Bronchial epithelial cell (primary cell): ENCODE results near the gene ASB13. TPM values are rescaled to one million over a fixed set of nuclear protein-coding genes. Genes with fewer than 3 reads are reported as not detected.

ENCODE experiments used
- DNase-seq: peaks from one replicate; pipeline ENCODE4 v3.0.0-alpha.2; 2010; ENCODE audit warnings: low read depth
- FAIRE-seq: peaks from 2 replicates; lab custom pipeline; 2011; peaks lifted over from hg19 to GRCh38; lab: Jason Lieb, UNC
- H3K27me3 ChIP-seq: 2 replicates; pipeline ENCODE4 v1.5.1; 2011; ENCODE audit warnings: low read length; ENCODE audit not compliant: control insufficient read depth, insufficient read depth
- H3K36me3 ChIP-seq: 2 replicates; pipeline ENCODE4 v1.5.1; 2011; ENCODE audit warnings: low read length; ENCODE audit not compliant: control insufficient read depth, insufficient read depth
- H3K4me3 ChIP-seq: 2 replicates; pipeline ENCODE4 v1.5.1; 2011; ENCODE audit warnings: mild to moderate bottlenecking, low read depth, low read length, control low read depth
- total RNA-seq: library from RNA; depleted of rRNA; stranded (reverse); fragments of >200 nt; gene quantifications from 2 replicates; pipeline ENCODE4 v1.2.1, GENCODE V29; 2014
- TF ChIP-seq, protein P1 (sequence below): IDR thresholded peaks from 2 replicates; pipeline ENCODE4 v1.5.1; 2011; ENCODE audit warnings: mild to moderate bottlenecking, moderate library complexity, low read length, control low read depth, inconsistent platforms; ENCODE audit not compliant: insufficient read depth, severe bottlenecking

The ASB13 gene
- total RNA-seq, 1 donor from 2014 or later, result 14.5 TPM

DNA sequence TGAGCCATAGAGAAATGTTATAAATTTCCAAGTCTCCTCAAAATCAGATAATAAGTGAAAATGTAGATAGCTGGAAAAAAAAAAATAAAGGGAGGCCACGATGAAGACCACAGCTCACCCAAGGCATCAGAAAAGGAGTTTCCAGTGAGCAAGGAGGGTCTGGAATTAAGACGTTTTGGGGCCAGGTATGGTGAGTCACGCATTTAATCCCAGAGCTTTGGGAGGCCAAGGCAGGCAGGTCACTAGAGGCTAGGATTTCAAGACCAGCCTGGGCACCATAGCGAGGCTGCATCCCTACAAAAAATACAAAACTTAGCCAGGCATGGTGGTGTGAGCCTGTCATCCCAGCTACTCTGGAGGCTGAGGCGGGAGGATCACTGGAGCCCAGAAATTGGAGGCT, 65.5 kb downstream of the ASB13 start:
- no peak overlapping the region for H3K4me3 ChIP-seq
- DNase-seq (no peak), FAIRE-seq (no peak)
- TF ChIP-seq, protein P1, sequence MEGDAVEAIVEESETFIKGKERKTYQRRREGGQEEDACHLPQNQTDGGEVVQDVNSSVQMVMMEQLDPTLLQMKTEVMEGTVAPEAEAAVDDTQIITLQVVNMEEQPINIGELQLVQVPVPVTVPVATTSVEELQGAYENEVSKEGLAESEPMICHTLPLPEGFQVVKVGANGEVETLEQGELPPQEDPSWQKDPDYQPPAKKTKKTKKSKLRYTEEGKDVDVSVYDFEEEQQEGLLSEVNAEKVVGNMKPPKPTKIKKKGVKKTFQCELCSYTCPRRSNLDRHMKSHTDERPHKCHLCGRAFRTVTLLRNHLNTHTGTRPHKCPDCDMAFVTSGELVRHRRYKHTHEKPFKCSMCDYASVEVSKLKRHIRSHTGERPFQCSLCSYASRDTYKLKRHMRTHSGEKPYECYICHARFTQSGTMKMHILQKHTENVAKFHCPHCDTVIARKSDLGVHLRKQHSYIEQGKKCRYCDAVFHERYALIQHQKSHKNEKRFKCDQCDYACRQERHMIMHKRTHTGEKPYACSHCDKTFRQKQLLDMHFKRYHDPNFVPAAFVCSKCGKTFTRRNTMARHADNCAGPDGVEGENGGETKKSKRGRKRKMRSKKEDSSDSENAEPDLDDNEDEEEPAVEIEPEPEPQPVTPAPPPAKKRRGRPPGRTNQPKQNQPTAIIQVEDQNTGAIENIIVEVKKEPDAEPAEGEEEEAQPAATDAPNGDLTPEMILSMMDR, result no peak
- no peaks in the 10 kb centered on the region for H3K36me3 ChIP-seq
- H3K27me3 ChIP-seq, result no peaks in the 10 kb centered on the region

GRCh38 chr10:5599613-5600520, 66.5 kb downstream of the ASB13 start:
- FAIRE-seq (peak; percentile 66), DNase-seq (no peak)

DNA sequence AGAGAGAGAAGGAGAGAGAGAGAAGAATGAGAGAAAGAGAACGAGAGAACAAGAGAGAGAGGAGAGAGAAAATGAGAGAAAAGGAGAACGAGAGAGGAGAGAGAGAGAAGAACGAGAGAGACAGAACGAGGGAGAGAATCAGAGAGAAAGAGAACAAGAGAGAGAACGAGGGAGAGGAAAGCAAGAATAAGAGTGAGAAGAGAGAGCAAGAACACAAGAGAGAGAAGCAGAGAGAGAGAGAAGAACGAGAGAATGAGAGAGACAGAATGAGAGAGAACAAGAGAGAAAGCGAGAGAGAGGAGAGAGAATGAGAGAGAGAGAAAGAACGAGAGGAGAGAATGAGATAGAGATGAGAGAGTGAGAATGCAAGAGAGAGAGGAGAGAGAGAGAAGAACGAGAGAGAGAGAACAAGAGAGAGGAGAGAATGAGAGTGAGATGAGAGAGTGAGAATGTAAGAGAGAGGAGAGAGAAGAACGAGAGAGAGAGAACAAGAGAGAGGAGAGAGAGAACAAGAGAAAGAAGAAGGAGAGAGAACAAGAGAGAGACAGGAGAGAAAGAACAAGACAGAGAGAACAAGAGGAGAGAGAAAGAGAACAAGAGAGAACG, 68.2 kb downstream of the ASB13 start:
- DNase-seq (no peak), FAIRE-seq (no peak)

More at GRCh38 chr10:5599613-5600520, 66.5 kb downstream of the ASB13 start:
- TF ChIP-seq, protein P1, result no peak
- Histone ChIP-seq H3K4me3 (no peak overlapping the region), H3K27me3 (no peaks in the 10 kb centered on the region), H3K36me3 (no peaks in the 10 kb centered on the region)

DNA sequence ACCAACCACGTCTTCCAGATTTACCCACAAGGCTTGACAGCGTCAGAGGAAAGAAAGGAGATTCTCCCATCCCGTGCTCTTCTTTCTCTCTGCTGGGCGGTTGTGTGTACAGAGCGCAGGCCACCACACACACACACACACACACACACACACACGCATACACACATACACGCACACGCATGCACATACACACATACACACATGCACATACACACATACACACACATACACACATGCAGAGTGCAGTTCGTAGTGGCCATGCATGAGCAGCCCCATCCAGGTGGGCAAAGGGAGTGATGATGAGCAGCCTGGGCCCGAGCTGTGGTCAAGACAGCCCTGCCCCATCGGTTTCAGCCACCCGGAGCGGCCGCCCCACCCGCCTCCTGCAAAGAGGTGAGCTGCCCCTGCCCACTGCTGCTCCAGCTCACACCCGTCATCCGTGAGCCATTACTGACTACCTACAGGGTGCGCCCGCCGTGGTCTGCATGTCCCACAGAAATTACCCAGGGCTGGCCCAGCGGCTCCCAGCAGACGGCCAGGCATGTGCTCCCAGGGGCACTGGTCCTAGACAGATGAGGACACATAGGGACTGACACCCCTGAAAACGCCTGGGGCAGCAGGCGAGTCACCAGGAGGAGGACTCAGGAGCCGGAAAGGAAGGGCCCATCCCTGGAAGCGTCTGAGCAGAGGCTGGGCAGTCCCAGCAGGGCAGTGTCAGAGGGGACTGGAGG, 69.6 kb downstream of the ASB13 start:
- Histone ChIP-seq H3K27me3 (no peaks in the 10 kb centered on the region), H3K4me3 (no peak overlapping the region), H3K36me3 (no peaks in the 10 kb centered on the region)
- no peak for FAIRE-seq
- TF ChIP-seq, protein P1, result no peak
- peak; percentile 69 for DNase-seq

More for the DNA sequence above, 68.2 kb downstream of the ASB13 start:
- TF ChIP-seq, protein P1, result no peak
- no peaks in the 10 kb centered on the region for H3K27me3 ChIP-seq
- H3K4me3 ChIP-seq, result no peak overlapping the region
- H3K36me3 ChIP-seq, result no peaks in the 10 kb centered on the region

GRCh38 chr10:5595994-5596471, 70.4 kb downstream of the ASB13 start:
- Histone ChIP-seq H3K27me3 (no peaks in the 10 kb centered on the region), H3K36me3 (no peaks in the 10 kb centered on the region), H3K4me3 (no peak overlapping the region)
- DNase-seq (peak; percentile 100), FAIRE-seq (peak; percentile 93)
- TF ChIP-seq, protein P1, result no peak
